PFSK-1 (cell line): ENCODE results near the gene AGMO.

Experiments used
- POLR2AphosphoS5 ChIP-seq: IDR thresholded peaks from 2 replicates; pipeline ENCODE4 v1.6.1; 2012; ENCODE audit warnings: low read depth, mild to moderate bottlenecking, control low read depth, low read length, moderate library complexity
- REST ChIP-seq, 2 experiments: IDR thresholded peaks; 2 replicates each; pipeline versions ENCODE4 v1.6.1 to v1.8.0; 2011 to 2012; ENCODE audit warnings: low read depth in 2 of 2, low read length in 2 of 2, control low read depth in 1 of 2, inconsistent platforms in 1 of 2, mild to moderate bottlenecking in 1 of 2, moderate library complexity in 1 of 2; ENCODE audit not compliant: insufficient read depth in 1 of 2
- SIN3A ChIP-seq: IDR thresholded peaks from 2 replicates; pipeline ENCODE4 v1.6.1; 2012; ENCODE audit warnings: mild to moderate bottlenecking, low read length, moderate library complexity, borderline replicate concordance; ENCODE audit not compliant: insufficient read depth

- no peak for TF ChIP-seq REST (IDR thresholded peaks at IDR 0.05; ENCODE audit: insufficient read depth in 1 of 2, low read depth in 2 of 2, low read length in 2 of 2)
- TF ChIP-seq POLR2AphosphoS5, result no peak
- no peak for TF ChIP-seq SIN3A
Measured at GRCh38 chr7:15234431-15234830, 327.4 kb downstream of the AGMO start.
